ENCODE data around the gene HOXA9.

The HOXA9 gene

GRCh38 chr7:27164367-27165088, 809 bp downstream of the HOXA9 start:
- ATAC-seq, result no peak
- no peak for TF ChIP-seq SNAI2 (CRISPR knock-in tag; IDR thresholded peaks at IDR 0.05)
- no peak for TF ChIP-seq ESRRG (CRISPR knock-in tag; IDR thresholded peaks at IDR 0.05)
- TF ChIP-seq RARB (CRISPR knock-in tag; IDR thresholded peaks at IDR 0.05), result no peak
- no peak for TF ChIP-seq ZNF70 (CRISPR knock-in tag; IDR thresholded peaks at IDR 0.05)
- TF ChIP-seq PPARA (CRISPR knock-in tag; IDR thresholded peaks at IDR 0.05; ENCODE audit: borderline replicate concordance), result no peak
- no peak for TF ChIP-seq TOX (CRISPR knock-in tag; IDR thresholded peaks at IDR 0.05; ENCODE audit: borderline replicate concordance)
- TF ChIP-seq PATZ1 (CRISPR knock-in tag; IDR thresholded peaks at IDR 0.05; ENCODE audit: borderline replicate concordance), result no peak
- no peak for TF ChIP-seq ZFP30 (CRISPR knock-in tag; IDR thresholded peaks at IDR 0.05)
- TF ChIP-seq CREB5 (CRISPR knock-in tag; IDR thresholded peaks at IDR 0.05; ENCODE audit: low read depth), result no peak
- TF ChIP-seq TCF4 (CRISPR knock-in tag; IDR thresholded peaks at IDR 0.05; ENCODE audit: borderline replicate concordance), result no peak
- no peak for TF ChIP-seq CSRNP3 (CRISPR knock-in tag; IDR thresholded peaks at IDR 0.05)
- TF ChIP-seq OSR1 (CRISPR knock-in tag; IDR thresholded peaks at IDR 0.05), result no peak
- no peak for TF ChIP-seq ZFP3 (CRISPR knock-in tag; IDR thresholded peaks at IDR 0.05)
- no peak for TF ChIP-seq GLIS3 (CRISPR knock-in tag; IDR thresholded peaks at IDR 0.05)
- TF ChIP-seq ISL1 (CRISPR knock-in tag; IDR thresholded peaks at IDR 0.05), result no peak

- TF ChIP-seq GLIS3 (CRISPR knock-in tag; IDR thresholded peaks at IDR 0.05) (no peak), ESRRG (CRISPR knock-in tag; IDR thresholded peaks at IDR 0.05) (no peak), ZC3H10 (CRISPR knock-in tag; IDR thresholded peaks at IDR 0.05) (no peak), RARB (CRISPR knock-in tag; IDR thresholded peaks at IDR 0.05) (no peak), PATZ1 (CRISPR knock-in tag; IDR thresholded peaks at IDR 0.05; ENCODE audit: borderline replicate concordance) (no peak), CREB5 (CRISPR knock-in tag; IDR thresholded peaks at IDR 0.05; ENCODE audit: low read depth) (no peak), BACH2 (CRISPR knock-in tag; IDR thresholded peaks at IDR 0.05; ENCODE audit: borderline replicate concordance) (no peak), TOX (CRISPR knock-in tag; IDR thresholded peaks at IDR 0.05; ENCODE audit: borderline replicate concordance) (no peak), ZNF70 (CRISPR knock-in tag; IDR thresholded peaks at IDR 0.05) (no peak), PPARA (CRISPR knock-in tag; IDR thresholded peaks at IDR 0.05; ENCODE audit: borderline replicate concordance) (no peak), POU6F1 (CRISPR knock-in tag; IDR thresholded peaks at IDR 0.05; ENCODE audit: borderline replicate concordance, low read depth) (no peak), SNAI2 (CRISPR knock-in tag; IDR thresholded peaks at IDR 0.05) (no peak)
- ATAC-seq, result no peak
These were observed 1.3 kb downstream of the HOXA9 start for GRCh38 chr7:27164045-27164366.
